ENCODE data around the gene IGF2BP3.

Gene IGF2BP3

DNA sequence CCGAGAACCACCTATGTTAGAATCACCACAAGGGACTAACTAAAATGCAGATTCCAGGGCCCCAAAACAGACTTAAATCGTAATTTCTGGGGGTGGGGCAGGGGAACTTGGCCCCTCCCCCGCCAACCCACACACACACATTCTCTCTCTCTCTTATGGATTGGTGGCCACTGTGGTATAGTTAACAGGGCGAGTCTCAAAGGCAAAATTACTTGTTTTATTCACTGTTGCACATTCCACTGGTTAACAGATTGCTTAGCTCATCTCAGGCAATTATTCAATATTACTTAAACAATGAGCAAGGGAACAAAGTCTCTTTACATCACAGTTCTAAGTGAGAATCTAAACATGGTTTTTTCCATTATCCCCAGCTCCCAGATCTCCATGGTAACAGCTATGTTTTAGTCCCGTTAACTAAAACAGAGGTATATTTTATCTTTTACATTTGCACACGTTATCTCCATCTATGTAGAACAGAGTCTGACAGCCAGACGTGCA lies 38.5 kb downstream of the IGF2BP3 start:
- CTCF ChIA-PET = interaction anchor here (0.5 to 2.6 kb wide), 9 partner anchors 8 to 155 kb away, joined by 3 to 15 read pairs (median 6); no protein-coding TSS in a partner anchor
- Histone ChIP-seq H3K4me3 (ENCODE audit: low read depth, low read length) (no peak overlapping the region), H3K27ac (ENCODE audit: extremely low read depth, low read depth, low read length) (no peak overlapping the region; the same call in 1 of the 2 replicates), H3K9me3 (ENCODE audit: control insufficient read depth, insufficient read depth, low read depth, low read length) (no peaks in the 10 kb centered on the region), H3K4me1 (ENCODE audit: control insufficient read depth, insufficient read depth, low read length) (peaks cover 26% of the 10 kb centered on the region), H3K36me3 (ENCODE audit: control insufficient read depth in 2 of 2, insufficient read depth in 1 of 2, low read length in 2 of 2) (peaks cover 0 to 4% of the 10 kb centered on the region in 2 experiments; a peak in 1 of 3 replicates)
- POLR2A ChIA-PET = interaction anchor here (1.4 to 1.7 kb wide), 2 partner anchors 36 to 99 kb away, joined by 3 to 7 read pairs; no protein-coding TSS in a partner anchor
- TF ChIP-seq ZNF112 (tag by site-specific recombination; IDR thresholded peaks at IDR 0.05) (no peak), EGR2 (tag by site-specific recombination; IDR thresholded peaks at IDR 0.05; ENCODE audit: low read depth) (0 out of 2 replicates have a peak, but pooled peaks have one; percentile 23), ZNF174 (tag by site-specific recombination; IDR thresholded peaks at IDR 0.05) (no peak), ZNF248 (tag by site-specific recombination; IDR thresholded peaks at IDR 0.05) (no peak), ZNF621 (tag by site-specific recombination; IDR thresholded peaks at IDR 0.05) (no peak), AEBP2 (tag by site-specific recombination; IDR thresholded peaks at IDR 0.05; ENCODE audit: borderline replicate concordance) (no peak), ZBTB48 (tag by site-specific recombination; IDR thresholded peaks at IDR 0.05) (no peak), PATZ1 (tag by site-specific recombination; IDR thresholded peaks at IDR 0.05) (peak; percentile 69), KLF8 (tag by site-specific recombination; IDR thresholded peaks at IDR 0.05) (0 out of 2 replicates have a peak, but pooled peaks have one; percentile 36), ZNF558 (tag by site-specific recombination; IDR thresholded peaks at IDR 0.05) (no peak), ZSCAN30 (tag by site-specific recombination; IDR thresholded peaks at IDR 0.05) (no peak), ZNF629 (tag by site-specific recombination; IDR thresholded peaks at IDR 0.05) (no peak), SCRT2 (tag by site-specific recombination; IDR thresholded peaks at IDR 0.05) (no peak; the same call in 1 of the 2 replicates), ZNF146 (tag by site-specific recombination; IDR thresholded peaks at IDR 0.05) (no peak), MEIS1 (CRISPR knock-in tag; IDR thresholded peaks at IDR 0.05; ENCODE audit: borderline replicate concordance) (no peak), ZNF624 (tag by site-specific recombination; IDR thresholded peaks at IDR 0.05) (no peak), ZSCAN16 (tag by site-specific recombination; IDR thresholded peaks at IDR 0.05) (no peak), FEZF1 (tag by site-specific recombination; IDR thresholded peaks at IDR 0.05) (no peak), ZNF660 (tag by site-specific recombination; IDR thresholded peaks at IDR 0.05) (no peak), GLIS2 (tag by site-specific recombination; IDR thresholded peaks at IDR 0.05) (no peak), ZNF701 (tag by site-specific recombination; IDR thresholded peaks at IDR 0.05) (no peak), ZBTB10 (tag by site-specific recombination; IDR thresholded peaks at IDR 0.05) (no peak), ZNF19 (tag by site-specific recombination; IDR thresholded peaks at IDR 0.05; ENCODE audit: low read depth) (no peak), ZNF529 (tag by site-specific recombination; IDR thresholded peaks at IDR 0.05; ENCODE audit: insufficient replicate concordance) (no peak), ZNF791 (tag by site-specific recombination; IDR thresholded peaks at IDR 0.05) (no peak)
- TF ChIP-seq, protein P1, sequence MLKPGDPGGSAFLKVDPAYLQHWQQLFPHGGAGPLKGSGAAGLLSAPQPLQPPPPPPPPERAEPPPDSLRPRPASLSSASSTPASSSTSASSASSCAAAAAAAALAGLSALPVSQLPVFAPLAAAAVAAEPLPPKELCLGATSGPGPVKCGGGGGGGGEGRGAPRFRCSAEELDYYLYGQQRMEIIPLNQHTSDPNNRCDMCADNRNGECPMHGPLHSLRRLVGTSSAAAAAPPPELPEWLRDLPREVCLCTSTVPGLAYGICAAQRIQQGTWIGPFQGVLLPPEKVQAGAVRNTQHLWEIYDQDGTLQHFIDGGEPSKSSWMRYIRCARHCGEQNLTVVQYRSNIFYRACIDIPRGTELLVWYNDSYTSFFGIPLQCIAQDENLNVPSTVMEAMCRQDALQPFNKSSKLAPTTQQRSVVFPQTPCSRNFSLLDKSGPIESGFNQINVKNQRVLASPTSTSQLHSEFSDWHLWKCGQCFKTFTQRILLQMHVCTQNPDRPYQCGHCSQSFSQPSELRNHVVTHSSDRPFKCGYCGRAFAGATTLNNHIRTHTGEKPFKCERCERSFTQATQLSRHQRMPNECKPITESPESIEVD (tag by site-specific recombination; IDR thresholded peaks at IDR 0.05) = 0 out of 2 replicates have a peak, but pooled peaks have one; percentile 9
- TF ChIP-seq, protein P2, sequence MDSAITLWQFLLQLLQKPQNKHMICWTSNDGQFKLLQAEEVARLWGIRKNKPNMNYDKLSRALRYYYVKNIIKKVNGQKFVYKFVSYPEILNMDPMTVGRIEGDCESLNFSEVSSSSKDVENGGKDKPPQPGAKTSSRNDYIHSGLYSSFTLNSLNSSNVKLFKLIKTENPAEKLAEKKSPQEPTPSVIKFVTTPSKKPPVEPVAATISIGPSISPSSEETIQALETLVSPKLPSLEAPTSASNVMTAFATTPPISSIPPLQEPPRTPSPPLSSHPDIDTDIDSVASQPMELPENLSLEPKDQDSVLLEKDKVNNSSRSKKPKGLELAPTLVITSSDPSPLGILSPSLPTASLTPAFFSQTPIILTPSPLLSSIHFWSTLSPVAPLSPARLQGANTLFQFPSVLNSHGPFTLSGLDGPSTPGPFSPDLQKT (IDR thresholded peaks at IDR 0.05; ENCODE audit: borderline replicate concordance, low read depth, low read length) = no peak

Data from HEK293 (cell line).